ENCODE data around the gene RSPH9.

DNA sequence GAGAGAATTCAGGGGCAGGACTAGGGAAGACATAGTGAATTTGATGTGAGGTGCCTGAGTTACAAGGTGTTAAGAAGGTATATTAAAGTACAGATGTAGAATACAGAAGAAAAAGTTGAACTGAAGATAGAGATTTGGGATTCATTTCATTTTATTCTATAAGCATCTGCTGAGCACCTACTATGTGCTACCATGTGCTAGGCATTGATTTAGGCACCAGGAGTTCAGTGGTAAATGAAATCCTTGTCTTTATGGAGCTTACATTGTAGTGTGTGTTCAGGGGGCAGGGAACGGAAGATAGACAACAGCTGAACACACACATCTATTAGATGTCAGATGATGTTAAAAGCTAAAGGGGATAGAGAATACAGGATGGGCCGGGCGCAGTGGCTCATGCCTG, 2.8 kb downstream of the RSPH9 start:
- no peak for TF ChIP-seq EP300 (IDR thresholded peaks at IDR 0.05)
- TF ChIP-seq, protein P1, sequence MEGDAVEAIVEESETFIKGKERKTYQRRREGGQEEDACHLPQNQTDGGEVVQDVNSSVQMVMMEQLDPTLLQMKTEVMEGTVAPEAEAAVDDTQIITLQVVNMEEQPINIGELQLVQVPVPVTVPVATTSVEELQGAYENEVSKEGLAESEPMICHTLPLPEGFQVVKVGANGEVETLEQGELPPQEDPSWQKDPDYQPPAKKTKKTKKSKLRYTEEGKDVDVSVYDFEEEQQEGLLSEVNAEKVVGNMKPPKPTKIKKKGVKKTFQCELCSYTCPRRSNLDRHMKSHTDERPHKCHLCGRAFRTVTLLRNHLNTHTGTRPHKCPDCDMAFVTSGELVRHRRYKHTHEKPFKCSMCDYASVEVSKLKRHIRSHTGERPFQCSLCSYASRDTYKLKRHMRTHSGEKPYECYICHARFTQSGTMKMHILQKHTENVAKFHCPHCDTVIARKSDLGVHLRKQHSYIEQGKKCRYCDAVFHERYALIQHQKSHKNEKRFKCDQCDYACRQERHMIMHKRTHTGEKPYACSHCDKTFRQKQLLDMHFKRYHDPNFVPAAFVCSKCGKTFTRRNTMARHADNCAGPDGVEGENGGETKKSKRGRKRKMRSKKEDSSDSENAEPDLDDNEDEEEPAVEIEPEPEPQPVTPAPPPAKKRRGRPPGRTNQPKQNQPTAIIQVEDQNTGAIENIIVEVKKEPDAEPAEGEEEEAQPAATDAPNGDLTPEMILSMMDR (IDR thresholded peaks at IDR 0.05): no peak

Data from suprapubic skin (tissue), 3 donors.